ENCODE data around the gene MBD5.

MBD5 gene

GRCh38 chr2:148257276-148257675, 236.4 kb downstream of the MBD5 start:
- Histone ChIP-seq H3K4me3 (ENCODE audit: low read length) (no peak overlapping the region), H3K9me3 (ENCODE audit: insufficient read depth, low read depth, low read length) (peaks cover 40% of the 10 kb centered on the region), H3K27me3 (ENCODE audit: insufficient read depth, low read length) (no peaks in the 10 kb centered on the region), H3K27ac (ENCODE audit: low read depth, low read length) (no peak overlapping the region), H3K36me3 (ENCODE audit: insufficient read depth, low read length) (peaks cover 6% of the 10 kb centered on the region; the same call in 1 of the 2 replicates), H3K4me1 (ENCODE audit: insufficient read depth, low read length) (no peaks in the 10 kb centered on the region), H3K9ac (ENCODE audit: low read depth, low read length) (no peak overlapping the region)
- WGBS, result 94% methylated on average over 6 of the region's 6 CpGs

- H3K27me3 ChIP-seq (ENCODE audit: insufficient read depth, low read length), result no peaks in the 10 kb centered on the region
- no peak overlapping the region for H3K4me3 ChIP-seq (ENCODE audit: low read length)
- no peak overlapping the region for H3K9ac ChIP-seq (ENCODE audit: low read depth, low read length)
- no peaks in the 10 kb centered on the region for H3K4me1 ChIP-seq (ENCODE audit: insufficient read depth, low read length)
- H3K27ac ChIP-seq (ENCODE audit: low read depth, low read length), result no peak overlapping the region
- H3K36me3 ChIP-seq (ENCODE audit: insufficient read depth, low read length), result peaks cover 6% of the 10 kb centered on the region; the same call in 1 of the 2 replicates
- WGBS, result 78% methylated on average over 10 of the region's 10 CpGs
- H3K9me3 ChIP-seq (ENCODE audit: insufficient read depth, low read depth, low read length), result peaks cover 34% of the 10 kb centered on the region
These were observed 237.2 kb downstream of the MBD5 start for GRCh38 chr2:148258124-148258523.

- Histone ChIP-seq H3K27me3 (ENCODE audit: insufficient read depth, low read length) (no peaks in the 10 kb centered on the region), H3K36me3 (ENCODE audit: insufficient read depth, low read length) (peaks cover 6% of the 10 kb centered on the region; the same call in 1 of the 2 replicates)
- 87% methylated on average over 6 of the region's 6 CpGs for WGBS
These were observed 238.8 kb downstream of the MBD5 start for GRCh38 chr2:148259674-148260073.

GRCh38 chr2:148263890-148264289, 243.0 kb downstream of the MBD5 start:
- Histone ChIP-seq H3K27me3 (ENCODE audit: insufficient read depth, low read length) (no peaks in the 10 kb centered on the region), H3K9me3 (ENCODE audit: insufficient read depth, low read depth, low read length) (peaks cover 14% of the 10 kb centered on the region), H3K27ac (ENCODE audit: low read depth, low read length) (no peak overlapping the region), H3K4me1 (ENCODE audit: insufficient read depth, low read length) (no peaks in the 10 kb centered on the region), H3K9ac (ENCODE audit: low read depth, low read length) (no peak overlapping the region), H3K4me3 (ENCODE audit: low read length) (no peak overlapping the region), H3K36me3 (ENCODE audit: insufficient read depth, low read length) (peaks cover 6% of the 10 kb centered on the region; the same call in 1 of the 2 replicates)
- 93% methylated on average over 2 of the region's 2 CpGs for WGBS

More at GRCh38 chr2:148259674-148260073, 238.8 kb downstream of the MBD5 start:
- no peak overlapping the region for H3K4me3 ChIP-seq (ENCODE audit: low read length)
- H3K9ac ChIP-seq (ENCODE audit: low read depth, low read length), result no peak overlapping the region
- peaks cover 19% of the 10 kb centered on the region for H3K9me3 ChIP-seq (ENCODE audit: insufficient read depth, low read depth, low read length)
- no peaks in the 10 kb centered on the region for H3K4me1 ChIP-seq (ENCODE audit: insufficient read depth, low read length)
- H3K27ac ChIP-seq (ENCODE audit: low read depth, low read length), result no peak overlapping the region

GRCh38 chr2:148273158-148273691, 252.3 kb downstream of the MBD5 start:
- Histone ChIP-seq H3K4me1 (ENCODE audit: insufficient read depth, low read length) (no peaks in the 10 kb centered on the region), H3K27ac (ENCODE audit: low read depth, low read length) (no peak overlapping the region), H3K9ac (ENCODE audit: low read depth, low read length) (no peak overlapping the region), H3K9me3 (ENCODE audit: insufficient read depth, low read depth, low read length) (no peaks in the 10 kb centered on the region), H3K4me3 (ENCODE audit: low read length) (no peak overlapping the region), H3K27me3 (ENCODE audit: insufficient read depth, low read length) (no peaks in the 10 kb centered on the region), H3K36me3 (ENCODE audit: insufficient read depth, low read length) (no peaks in the 10 kb centered on the region)
- 71% methylated on average over 2 of the region's 4 CpGs for WGBS

GRCh38 chr2:148279216-148279615, 258.3 kb downstream of the MBD5 start:
- 95% methylated on average over 3 of the region's 3 CpGs for WGBS

GRCh38 chr2:148282201-148282600, 261.3 kb downstream of the MBD5 start:
- 95% methylated on average over 1 of the region's 1 CpG for WGBS
- Histone ChIP-seq H3K9ac (ENCODE audit: low read depth, low read length) (no peak overlapping the region), H3K36me3 (ENCODE audit: insufficient read depth, low read length) (no peaks in the 10 kb centered on the region), H3K27me3 (ENCODE audit: insufficient read depth, low read length) (no peaks in the 10 kb centered on the region), H3K27ac (ENCODE audit: low read depth, low read length) (no peak overlapping the region), H3K4me3 (ENCODE audit: low read length) (no peak overlapping the region), H3K9me3 (ENCODE audit: insufficient read depth, low read depth, low read length) (no peaks in the 10 kb centered on the region), H3K4me1 (ENCODE audit: insufficient read depth, low read length) (peaks cover 14% of the 10 kb centered on the region; the same call in 1 of the 2 replicates)

More at GRCh38 chr2:148279216-148279615, 258.3 kb downstream of the MBD5 start:
- H3K36me3 ChIP-seq (ENCODE audit: insufficient read depth, low read length), result no peaks in the 10 kb centered on the region
- H3K9me3 ChIP-seq (ENCODE audit: insufficient read depth, low read depth, low read length), result no peaks in the 10 kb centered on the region
- H3K4me1 ChIP-seq (ENCODE audit: insufficient read depth, low read length), result peaks cover 14% of the 10 kb centered on the region; the same call in 1 of the 2 replicates
- no peaks in the 10 kb centered on the region for H3K27me3 ChIP-seq (ENCODE audit: insufficient read depth, low read length)
- no peak overlapping the region for H3K9ac ChIP-seq (ENCODE audit: low read depth, low read length)
- H3K27ac ChIP-seq (ENCODE audit: low read depth, low read length), result no peak overlapping the region
- no peak overlapping the region for H3K4me3 ChIP-seq (ENCODE audit: low read length)

GRCh38 chr2:148292431-148292830, 271.5 kb downstream of the MBD5 start:
- WGBS, result 67% methylated on average over 1 of the region's 2 CpGs
- Histone ChIP-seq H3K27ac (ENCODE audit: low read depth, low read length) (no peak overlapping the region), H3K9ac (ENCODE audit: low read depth, low read length) (no peak overlapping the region), H3K9me3 (ENCODE audit: insufficient read depth, low read depth, low read length) (no peaks in the 10 kb centered on the region), H3K4me1 (ENCODE audit: insufficient read depth, low read length) (no peaks in the 10 kb centered on the region), H3K36me3 (ENCODE audit: insufficient read depth, low read length) (0 out of 2 replicates have a peak, but pooled peaks cover 3% of the 10 kb centered on the region), H3K4me3 (ENCODE audit: low read length) (no peak overlapping the region), H3K27me3 (ENCODE audit: insufficient read depth, low read length) (no peaks in the 10 kb centered on the region)

- Histone ChIP-seq H3K36me3 (ENCODE audit: insufficient read depth, low read length) (no peaks in the 10 kb centered on the region), H3K27ac (ENCODE audit: low read depth, low read length) (no peak overlapping the region), H3K9me3 (ENCODE audit: insufficient read depth, low read depth, low read length) (no peaks in the 10 kb centered on the region), H3K27me3 (ENCODE audit: insufficient read depth, low read length) (no peaks in the 10 kb centered on the region), H3K9ac (ENCODE audit: low read depth, low read length) (no peak overlapping the region), H3K4me1 (ENCODE audit: insufficient read depth, low read length) (peaks cover 18% of the 10 kb centered on the region), H3K4me3 (ENCODE audit: low read length) (no peak overlapping the region)
These were observed 277.3 kb downstream of the MBD5 start for GRCh38 chr2:148298196-148298595.

- peaks cover 32% of the 10 kb centered on the region for H3K4me1 ChIP-seq (ENCODE audit: insufficient read depth, low read length)
- H3K9me3 ChIP-seq (ENCODE audit: insufficient read depth, low read depth, low read length), result no peaks in the 10 kb centered on the region
- H3K27ac ChIP-seq (ENCODE audit: low read depth, low read length), result no peak overlapping the region
- no peak overlapping the region for H3K4me3 ChIP-seq (ENCODE audit: low read length)
- no peaks in the 10 kb centered on the region for H3K36me3 ChIP-seq (ENCODE audit: insufficient read depth, low read length)
- H3K9ac ChIP-seq (ENCODE audit: low read depth, low read length), result no peak overlapping the region
- no peaks in the 10 kb centered on the region for H3K27me3 ChIP-seq (ENCODE audit: insufficient read depth, low read length)
These were observed 278.7 kb downstream of the MBD5 start for GRCh38 chr2:148299616-148300015.

- Histone ChIP-seq H3K27ac (ENCODE audit: low read depth, low read length) (no peak overlapping the region), H3K36me3 (ENCODE audit: insufficient read depth, low read length) (no peaks in the 10 kb centered on the region)
These were observed 279.7 kb downstream of the MBD5 start for GRCh38 chr2:148300544-148300943.

GRCh38 chr2:148301362-148301761, 280.5 kb downstream of the MBD5 start:
- 89% methylated on average over 3 of the region's 3 CpGs for WGBS

More at GRCh38 chr2:148300544-148300943, 279.7 kb downstream of the MBD5 start:
- Histone ChIP-seq H3K9me3 (ENCODE audit: insufficient read depth, low read depth, low read length) (no peaks in the 10 kb centered on the region), H3K4me1 (ENCODE audit: insufficient read depth, low read length) (peaks cover 39% of the 10 kb centered on the region), H3K27me3 (ENCODE audit: insufficient read depth, low read length) (no peaks in the 10 kb centered on the region), H3K9ac (ENCODE audit: low read depth, low read length) (no peak overlapping the region), H3K4me3 (ENCODE audit: low read length) (no peak overlapping the region)

More at GRCh38 chr2:148301362-148301761, 280.5 kb downstream of the MBD5 start:
- no peak overlapping the region for H3K4me3 ChIP-seq (ENCODE audit: low read length)
- no peaks in the 10 kb centered on the region for H3K36me3 ChIP-seq (ENCODE audit: insufficient read depth, low read length)
- H3K27me3 ChIP-seq (ENCODE audit: insufficient read depth, low read length), result no peaks in the 10 kb centered on the region
- no peak overlapping the region for H3K9ac ChIP-seq (ENCODE audit: low read depth, low read length)
- H3K4me1 ChIP-seq (ENCODE audit: insufficient read depth, low read length), result peaks cover 47% of the 10 kb centered on the region
- H3K27ac ChIP-seq (ENCODE audit: low read depth, low read length), result no peak overlapping the region
- no peaks in the 10 kb centered on the region for H3K9me3 ChIP-seq (ENCODE audit: insufficient read depth, low read depth, low read length)
